GM21515 (cell line): ENCODE results near the gene CNIH2.

Experiments
- ATAC-seq: cut with Tn5 transposase; IDR thresholded peaks from one replicate; pipeline ENCODE4 v1.9.1; 2021; ENCODE audit not compliant: unreplicated experiment

CNIH2 gene

GRCh38 chr11:66259225-66259624 is 18.8 kb upstream of the CNIH2 start:
- no peak for ATAC-seq

- ATAC-seq: no peak
These were observed 18.0 kb upstream of the CNIH2 start for GRCh38 chr11:66259956-66260355.

GRCh38 chr11:66261578-66261977 is 16.4 kb upstream of the CNIH2 start:
- ATAC-seq: no peak

GRCh38 chr11:66262191-66262590 is 15.8 kb upstream of the CNIH2 start:
- no peak for ATAC-seq

GRCh38 chr11:66262696-66263095 is 15.3 kb upstream of the CNIH2 start:
- no peak for ATAC-seq

GRCh38 chr11:66263231-66263630 is 14.7 kb upstream of the CNIH2 start:
- no peak for ATAC-seq

- no peak for ATAC-seq
These were observed 14.2 kb upstream of the CNIH2 start for GRCh38 chr11:66263785-66264184.

GRCh38 chr11:66264383-66264782 is 13.6 kb upstream of the CNIH2 start:
- no peak for ATAC-seq

GRCh38 chr11:66264914-66265313 is 13.1 kb upstream of the CNIH2 start:
- no peak for ATAC-seq

- no peak for ATAC-seq
These were observed 12.2 kb upstream of the CNIH2 start for GRCh38 chr11:66265531-66266377.

GRCh38 chr11:66266378-66267038 is 11.5 kb upstream of the CNIH2 start:
- ATAC-seq: no peak

- ATAC-seq: no peak
These were observed 11.0 kb upstream of the CNIH2 start for GRCh38 chr11:66267039-66267378.

- peak; percentile 37 for ATAC-seq
These were observed 10.4 kb upstream of the CNIH2 start for GRCh38 chr11:66267379-66268243.

- ATAC-seq: peak; percentile 72
These were observed 9.6 kb upstream of the CNIH2 start, which contains the start of gene RAB1B for GRCh38 chr11:66268244-66268951. RAB1B (plus strand) TSS chr11:66268639; CDS start chr11:66268680, 41 bp downstream.

GRCh38 chr11:66268952-66269905 is 8.7 kb upstream of the CNIH2 start:
- ATAC-seq: no peak

- no peak for ATAC-seq
These were observed 6.2 kb upstream of the CNIH2 start for GRCh38 chr11:66271816-66272215.

- ATAC-seq: no peak
These were observed 5.4 kb upstream of the CNIH2 start for GRCh38 chr11:66272596-66272995.

GRCh38 chr11:66274219-66274618 is 3.8 kb upstream of the CNIH2 start:
- no peak for ATAC-seq

- ATAC-seq: no peak
These were observed 2.6 kb upstream of the CNIH2 start for GRCh38 chr11:66275396-66275795.
